Right lobe of liver (tissue), 4 donors: Measurements from ENCODE around the gene CORO6.

ENCODE experiments used
- CTCF ChIP-seq, 4 donors: fragments of 200-600 bp in 3 of 4; fragments of 450-650 bp in 1 of 4; IDR thresholded peaks; one replicate each; pipeline versions ENCODE4 v1.5.1 to v1.8.0; 2016 to 2022; ENCODE audit warnings: antibody characterized with exemption in 4 of 4, mild to moderate bottlenecking in 2 of 4
- POLR2A ChIP-seq: fragments of 450-650 bp; IDR thresholded peaks from one replicate; pipeline ENCODE4 v1.6.1; 2017; ENCODE audit warnings: antibody characterized with exemption, mild to moderate bottlenecking
- donor health status: DM: no; HTN: no; CAD: no.
- donor health status: DM: no; HTN: no; CAD: no.
- donor health status: DM: no; HTN: yes; CAD: no.

GRCh38 chr17:29572691-29573557 lies 49.8 kb downstream of the CORO6 start:
- TF ChIP-seq CTCF (IDR thresholded peaks at IDR 0.05) (peak; percentile 69 to 83 (median 75)), POLR2A (no peak)
